AG20443 (cell line): ENCODE results near the gene METTL25.

ENCODE experiments used
- DNase-seq: peaks from one replicate; pipeline ENCODE4 v3.0.0; 2012; ENCODE audit warnings: low spot score, mixed read lengths

METTL25 gene

GRCh38 chr12:82470906-82471512 is 112.7 kb downstream of the METTL25 start:
- DNase-seq = no peak

GRCh38 chr12:82473111-82473754 is 114.9 kb downstream of the METTL25 start:
- DNase-seq = no peak

DNA sequence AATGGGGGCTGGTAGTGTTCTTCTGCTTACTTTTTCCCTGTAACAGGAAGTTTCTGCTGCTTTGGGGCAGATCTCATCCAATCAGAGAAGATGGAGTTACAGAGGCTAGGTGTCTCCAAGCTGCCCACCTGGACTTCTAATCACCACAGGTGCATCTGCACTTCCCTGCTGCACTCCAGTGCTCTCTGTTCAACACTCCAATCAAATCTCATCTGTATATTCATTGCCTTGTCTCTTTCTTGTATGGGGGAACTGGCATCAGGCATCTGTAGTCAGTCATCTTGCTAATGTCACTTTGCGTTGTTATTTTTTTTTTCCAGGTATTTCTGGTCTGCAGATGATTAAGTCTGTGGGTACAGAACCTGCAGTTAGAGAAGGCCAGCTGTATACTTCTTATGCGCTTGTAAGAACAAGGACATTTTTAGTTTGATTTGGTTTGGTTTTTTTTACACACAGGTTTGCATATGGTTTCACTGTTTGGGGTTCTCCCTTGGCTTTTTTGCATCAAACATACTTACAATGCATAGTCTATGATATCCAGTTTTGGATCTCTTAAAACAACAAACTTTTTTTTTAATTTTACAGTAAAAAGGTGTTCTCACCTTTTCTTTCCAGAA is 116.0 kb downstream of the METTL25 start:
- no peak for DNase-seq

GRCh38 chr12:82474798-82475184 is 116.5 kb downstream of the METTL25 start:
- no peak for DNase-seq

- no peak for DNase-seq
Measured at GRCh38 chr12:82475211-82475610, 116.9 kb downstream of the METTL25 start.

GRCh38 chr12:82476511-82476910 is 118.2 kb downstream of the METTL25 start:
- no peak for DNase-seq

- DNase-seq = peak; percentile 30
Measured at GRCh38 chr12:82479511-82479910, 121.2 kb downstream of the METTL25 start.

DNA sequence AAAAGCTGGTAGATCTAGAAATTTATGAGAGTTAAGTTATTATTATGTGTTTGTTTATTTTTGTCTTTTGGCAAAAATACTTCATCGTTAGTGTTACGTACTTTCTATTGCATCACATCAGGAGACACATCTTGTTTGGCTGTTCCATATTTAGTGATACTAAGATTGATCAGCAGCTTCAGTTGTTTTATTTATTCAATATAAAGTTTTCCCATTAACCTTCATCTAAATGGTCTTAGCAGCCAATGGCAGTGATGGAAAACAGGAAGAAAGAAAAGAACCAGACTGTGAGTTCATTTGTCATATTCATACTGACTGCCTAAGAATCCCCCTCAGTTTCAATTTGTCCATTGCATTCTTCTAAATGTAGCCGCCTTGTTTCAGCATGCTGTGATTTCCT is 122.3 kb downstream of the METTL25 start:
- DNase-seq = no peak

DNA sequence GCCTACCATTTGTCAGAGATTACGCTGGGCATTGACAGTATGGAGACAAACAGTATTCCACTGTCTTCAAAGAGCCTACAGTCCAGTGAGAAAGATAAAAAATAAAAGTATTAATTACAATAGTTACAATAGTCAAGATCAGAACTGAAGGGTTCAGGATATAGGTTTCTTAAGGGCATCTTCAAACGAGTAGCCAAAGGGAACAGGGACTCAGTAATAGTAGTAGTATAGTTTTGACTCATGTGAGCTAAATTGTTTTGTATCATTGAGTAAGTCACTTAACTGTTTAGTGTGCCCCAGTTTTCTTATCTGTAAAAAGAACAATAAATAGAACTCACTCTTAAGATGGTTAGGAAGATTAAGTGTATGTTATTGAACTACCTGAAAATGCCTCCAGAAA is 123.6 kb downstream of the METTL25 start:
- no peak for DNase-seq

GRCh38 chr12:82486524-82487235 is 128.4 kb downstream of the METTL25 start:
- DNase-seq = no peak

GRCh38 chr12:82504409-82504808 is 146.1 kb downstream of the METTL25 start:
- DNase-seq = no peak

GRCh38 chr12:82505150-82505549 is 146.8 kb downstream of the METTL25 start:
- DNase-seq = no peak

DNA sequence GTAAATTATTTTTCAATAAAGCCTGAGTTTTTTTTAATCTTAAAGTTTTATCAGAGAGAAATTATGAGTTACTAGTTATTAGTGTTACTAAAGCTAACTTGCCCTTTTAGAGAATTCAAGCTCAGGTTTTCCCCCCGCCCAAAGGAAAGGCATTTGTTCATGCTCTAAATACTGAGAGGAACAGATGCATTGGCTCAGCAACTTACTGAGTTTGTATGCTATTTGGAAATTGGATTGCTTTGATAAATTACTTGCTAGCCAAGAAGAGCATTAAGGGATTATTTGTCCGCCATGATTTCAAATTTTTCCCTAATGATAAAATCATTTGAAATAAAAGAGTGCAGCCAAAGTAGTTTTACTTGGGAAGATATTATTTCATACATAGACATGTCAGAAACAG is 149.4 kb downstream of the METTL25 start:
- no peak for DNase-seq

- no peak for DNase-seq
Measured at GRCh38 chr12:82510386-82510785, 152.1 kb downstream of the METTL25 start.

DNA sequence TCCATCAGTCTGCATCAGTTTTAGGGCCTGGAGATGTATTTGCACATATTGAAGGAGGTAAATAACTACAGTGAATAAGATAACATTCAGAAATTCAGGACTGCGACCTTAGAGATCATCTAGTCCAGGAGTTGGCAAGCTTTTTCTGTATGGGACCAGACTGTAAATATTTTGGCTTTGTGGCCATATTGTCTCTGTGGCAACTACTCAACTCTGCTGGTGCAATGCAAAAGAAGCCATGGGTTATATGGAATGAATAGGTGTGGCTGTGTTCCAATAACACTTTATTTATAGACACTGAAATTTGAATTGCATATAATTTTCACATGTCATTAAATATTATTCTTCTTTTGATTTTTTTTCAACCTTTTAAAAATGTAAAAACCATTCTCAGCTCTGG is 156.6 kb downstream of the METTL25 start:
- DNase-seq = no peak

DNA sequence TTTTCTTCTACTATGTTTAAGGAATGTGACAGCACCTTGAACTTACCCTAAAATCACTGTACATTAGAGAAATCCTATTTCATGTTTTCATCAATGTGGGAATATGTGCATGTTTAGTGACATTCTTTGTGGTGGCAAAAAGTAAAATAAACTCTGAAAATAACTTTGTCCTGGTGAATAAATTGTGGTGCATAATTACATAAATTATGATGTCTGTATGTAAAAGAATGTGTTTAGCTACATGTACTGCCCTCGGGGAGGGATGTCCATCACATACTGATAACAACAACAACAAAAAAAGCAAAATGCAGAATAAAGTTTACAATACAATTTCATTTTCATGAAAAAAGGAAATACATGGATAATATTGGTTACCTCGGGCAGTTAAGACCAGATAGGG is 157.3 kb downstream of the METTL25 start:
- no peak for DNase-seq

DNA sequence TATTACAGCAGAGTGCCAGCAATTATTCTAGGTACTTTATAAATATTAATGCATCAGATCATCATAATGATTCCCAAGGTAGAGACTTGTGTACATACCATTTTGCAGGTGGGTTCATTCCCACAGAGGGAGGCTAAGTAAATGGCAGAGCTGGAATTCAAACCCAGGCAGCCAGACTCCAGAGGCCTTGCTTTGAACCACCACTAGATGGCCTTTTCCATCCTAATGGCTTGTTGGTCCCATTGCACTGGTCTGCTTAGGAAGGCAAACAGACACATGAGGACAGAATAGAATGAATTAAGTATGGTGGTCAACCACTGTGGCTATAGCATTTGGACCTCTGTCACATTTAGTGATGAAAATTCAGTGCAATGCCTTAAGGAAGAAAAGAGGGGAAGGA is 158.7 kb downstream of the METTL25 start:
- no peak for DNase-seq

- no peak for DNase-seq
Measured at GRCh38 chr12:82517808-82518207, 159.5 kb downstream of the METTL25 start.

DNA sequence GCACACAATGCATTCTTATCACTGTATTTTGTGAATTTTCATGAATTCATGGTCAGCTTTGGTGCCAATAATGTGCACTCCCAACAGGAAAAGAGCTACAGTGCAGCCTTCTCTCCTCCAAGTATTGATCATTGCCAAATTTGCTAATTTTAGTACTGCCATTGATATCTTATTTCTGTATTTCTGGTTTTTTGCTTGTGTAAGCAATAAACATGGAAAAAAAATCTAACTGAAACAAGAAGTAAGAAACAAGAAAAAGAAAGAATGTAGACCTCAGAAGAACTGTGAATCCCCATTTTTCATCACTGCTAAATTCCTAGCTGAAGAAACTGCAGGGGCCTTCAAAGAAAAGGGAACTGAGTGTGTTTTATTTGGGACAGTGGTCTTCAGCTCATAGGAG is 161.2 kb downstream of the METTL25 start:
- no peak for DNase-seq

DNA sequence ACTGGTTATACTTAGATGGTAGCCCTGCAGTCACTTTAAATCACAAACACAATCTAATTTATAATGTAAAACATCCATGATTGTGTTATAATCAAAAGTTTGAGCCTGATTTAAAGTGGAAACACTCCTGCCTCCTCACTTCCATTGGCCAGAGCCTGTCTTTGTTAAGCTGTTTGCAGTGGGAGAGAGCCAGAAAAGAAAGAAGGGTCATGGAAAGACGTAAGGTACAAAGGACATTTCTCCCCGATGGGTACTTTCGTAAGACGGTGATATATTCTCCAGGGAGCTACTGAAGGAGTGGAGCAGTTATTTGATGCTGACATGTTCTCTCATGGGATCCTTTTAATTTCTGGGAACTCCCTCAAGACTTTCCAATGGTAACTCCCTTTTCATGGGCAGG is 164.0 kb downstream of the METTL25 start:
- DNase-seq = no peak

DNA sequence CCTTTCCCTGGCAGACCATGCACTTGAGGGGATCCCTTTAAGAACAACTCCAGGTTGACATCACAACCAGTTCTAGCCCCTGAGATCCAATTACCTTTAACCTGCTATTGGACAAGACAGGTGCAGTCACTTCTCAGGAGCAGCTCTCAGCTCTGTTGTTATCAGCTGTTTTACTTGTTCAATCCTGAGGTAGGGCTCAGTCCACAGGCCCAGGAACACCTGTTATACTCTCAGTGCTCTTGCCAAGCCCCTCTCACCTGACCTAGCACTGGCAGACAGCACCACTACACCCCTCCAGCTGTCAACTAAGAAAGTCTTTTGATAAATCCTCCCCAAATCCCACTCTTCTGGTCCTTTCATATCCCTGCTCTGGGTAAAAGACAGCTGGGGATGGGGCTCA is 164.4 kb downstream of the METTL25 start:
- DNase-seq = no peak

- DNase-seq = no peak
Measured at GRCh38 chr12:82523996-82524395, 165.7 kb downstream of the METTL25 start.

GRCh38 chr12:82524641-82525040 is 166.3 kb downstream of the METTL25 start:
- no peak for DNase-seq
